HG03565 (cell line): ENCODE results near the gene GNAT3.

Experiments used
- ATAC-seq: cut with Tn5 transposase; IDR thresholded peaks from one replicate; pipeline ENCODE4 v1.9.1; 2021; ENCODE audit warnings: mild to moderate bottlenecking, moderate library complexity; ENCODE audit not compliant: unreplicated experiment

GNAT3 gene

DNA sequence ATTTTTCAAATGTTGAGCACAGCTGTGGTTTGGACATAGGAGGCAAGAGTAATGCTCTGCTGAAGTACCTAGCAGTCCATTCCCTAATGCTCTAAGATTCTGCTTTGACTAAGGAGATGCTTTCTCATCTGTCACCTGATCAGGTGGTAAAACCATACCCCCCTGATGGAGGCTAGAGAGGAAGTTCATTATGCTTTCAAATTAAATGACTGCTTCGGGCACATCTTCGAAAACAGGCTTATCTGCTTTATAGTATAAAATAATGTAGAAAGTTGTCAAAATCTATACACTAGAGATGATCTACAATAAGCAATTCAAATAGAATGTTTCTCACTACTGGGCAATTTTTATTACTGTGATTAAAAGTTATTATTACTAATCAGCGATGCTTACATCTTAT is at the start of gene GNAT3:
Gene GNAT3 (minus strand): TSS at position 101 of the 400 bp plus-strand sequence. CDS start 138 bp downstream, outside the sequence.
- no peak for ATAC-seq

DNA sequence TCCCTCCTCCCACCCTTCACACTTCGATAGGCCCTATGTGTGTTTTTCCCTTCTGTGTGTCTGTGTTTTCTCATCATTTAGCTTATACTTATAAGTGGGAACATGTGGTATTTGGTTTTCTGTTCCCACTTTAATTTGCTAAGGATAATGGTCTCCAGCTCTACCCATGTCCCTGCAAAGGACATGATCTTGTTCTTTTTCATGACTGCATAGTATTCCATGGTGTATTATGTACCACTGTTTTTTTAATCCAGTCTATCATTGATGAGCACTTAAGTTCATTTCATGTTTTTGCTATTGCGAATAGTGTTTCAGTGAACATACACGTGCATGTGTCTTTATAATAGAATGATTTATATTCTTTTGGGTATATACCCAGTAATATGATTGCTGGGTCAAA is 46.3 kb upstream of the GNAT3 start:
- ATAC-seq = no peak

DNA sequence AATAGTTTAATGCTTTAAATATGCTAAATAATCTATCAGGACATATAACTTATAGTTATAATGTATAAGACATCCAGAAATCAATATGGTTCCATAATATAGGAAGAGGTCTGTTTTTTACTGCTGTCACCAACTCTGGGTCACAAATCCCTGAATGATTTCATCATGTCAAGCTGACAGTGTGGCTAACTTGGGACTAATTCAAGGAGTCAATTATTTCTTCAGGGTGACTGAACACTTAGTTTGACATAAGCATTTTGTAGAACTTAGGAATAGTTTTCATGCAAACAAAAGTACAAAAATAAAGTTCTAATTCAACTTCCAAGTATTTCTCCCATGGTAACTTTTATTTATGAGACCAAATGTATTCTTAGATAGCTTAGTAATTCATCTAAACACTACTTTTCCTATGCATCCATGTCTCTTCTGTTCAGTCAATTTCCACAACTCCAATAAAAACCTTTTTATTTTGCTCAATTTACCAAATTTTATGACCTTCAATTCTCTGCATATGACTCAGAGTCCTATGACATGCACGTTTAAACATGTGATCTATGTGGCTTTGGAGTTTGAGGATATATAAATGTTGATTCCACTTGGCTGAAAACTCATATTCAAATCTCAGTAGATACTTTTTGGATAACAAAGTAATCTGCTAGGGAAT is 40.3 kb upstream of the GNAT3 start:
- ATAC-seq = no peak

DNA sequence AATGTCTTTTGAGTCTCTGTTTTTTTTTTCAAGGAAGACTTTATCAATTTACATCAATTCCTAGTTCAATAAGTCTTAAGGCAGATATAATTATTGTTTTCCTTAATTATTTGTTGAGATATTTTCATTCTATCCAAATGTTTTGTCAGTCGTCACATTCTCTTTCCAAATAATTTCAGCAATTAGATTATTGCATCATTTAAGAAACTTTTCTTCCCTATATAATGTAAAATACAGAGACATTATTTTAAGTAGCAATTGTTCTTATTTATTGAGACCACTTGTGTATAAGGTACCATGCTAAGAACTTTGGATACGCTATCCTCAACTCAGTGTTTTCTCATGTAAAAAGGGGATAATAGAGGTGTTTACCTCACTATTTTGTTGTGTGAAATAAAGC is 38.1 kb upstream of the GNAT3 start:
- ATAC-seq = no peak

DNA sequence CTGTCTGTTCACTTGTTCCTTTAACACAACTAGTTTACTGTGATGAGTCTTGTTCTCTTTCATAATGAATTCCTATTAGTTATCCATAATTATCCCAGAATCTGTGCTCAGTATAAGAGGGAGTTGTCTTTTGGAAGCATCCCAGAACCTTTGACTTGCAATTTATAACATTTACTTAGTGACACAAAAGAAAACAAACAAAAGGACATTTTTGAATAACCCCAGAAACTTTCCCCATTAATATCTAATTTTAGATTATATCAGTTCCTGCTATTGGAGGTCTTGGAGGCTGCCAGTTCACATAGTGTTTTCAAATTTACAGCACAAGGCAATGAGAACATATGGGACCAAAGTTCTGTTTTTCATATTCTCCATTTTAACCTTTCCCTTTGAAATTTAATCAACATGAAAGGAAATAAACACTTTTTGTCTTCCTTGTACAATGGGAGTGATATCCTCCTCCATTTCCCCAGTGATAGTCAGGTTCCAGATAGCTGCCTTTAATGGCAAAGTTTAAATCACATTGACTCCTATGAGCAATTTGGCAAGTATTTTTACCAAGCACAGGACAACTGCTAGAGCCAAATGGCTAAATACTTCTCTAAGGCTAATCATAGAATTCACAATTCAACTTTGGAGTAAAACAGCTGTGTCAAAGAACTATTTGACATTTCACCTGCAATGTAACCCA is 37.1 kb upstream of the GNAT3 start:
- no peak for ATAC-seq

DNA sequence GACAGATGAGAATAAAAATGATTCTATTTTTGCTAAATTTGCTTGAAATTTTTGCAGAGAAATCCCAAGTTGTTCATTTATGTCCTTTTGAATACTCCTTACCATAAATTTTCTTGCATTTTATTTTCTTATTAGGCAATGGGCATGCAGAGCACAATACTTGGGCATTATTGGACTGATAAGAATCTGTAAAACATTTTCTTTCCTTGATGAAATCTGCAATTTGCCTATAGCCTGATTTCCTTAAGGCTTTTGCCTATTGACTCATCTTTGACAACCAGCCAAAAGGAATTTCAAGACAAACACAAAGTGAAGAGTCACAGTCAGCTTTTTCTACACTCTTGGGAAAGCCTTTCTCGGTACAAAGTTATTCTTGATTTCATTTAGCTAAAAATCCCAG is 30.5 kb upstream of the GNAT3 start:
- ATAC-seq = no peak

DNA sequence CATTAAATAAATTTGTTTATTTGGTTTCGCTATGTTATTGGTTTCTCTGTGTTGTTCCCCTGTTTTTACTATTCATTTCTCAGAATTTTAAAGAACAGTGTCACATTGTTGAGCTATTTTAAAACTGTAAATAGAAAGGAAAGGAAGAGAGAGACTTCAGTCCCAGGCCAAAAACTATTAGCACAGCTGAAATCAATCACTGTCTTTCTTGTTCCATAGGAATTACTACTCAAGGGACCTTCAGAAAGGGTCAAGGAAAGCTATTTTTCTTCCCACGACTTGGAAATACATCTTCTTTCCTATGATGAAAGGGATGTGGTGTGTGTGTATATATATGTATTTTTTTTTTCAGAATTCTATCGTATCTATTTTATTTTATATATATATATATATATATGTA is 29.0 kb upstream of the GNAT3 start:
- ATAC-seq = no peak

DNA sequence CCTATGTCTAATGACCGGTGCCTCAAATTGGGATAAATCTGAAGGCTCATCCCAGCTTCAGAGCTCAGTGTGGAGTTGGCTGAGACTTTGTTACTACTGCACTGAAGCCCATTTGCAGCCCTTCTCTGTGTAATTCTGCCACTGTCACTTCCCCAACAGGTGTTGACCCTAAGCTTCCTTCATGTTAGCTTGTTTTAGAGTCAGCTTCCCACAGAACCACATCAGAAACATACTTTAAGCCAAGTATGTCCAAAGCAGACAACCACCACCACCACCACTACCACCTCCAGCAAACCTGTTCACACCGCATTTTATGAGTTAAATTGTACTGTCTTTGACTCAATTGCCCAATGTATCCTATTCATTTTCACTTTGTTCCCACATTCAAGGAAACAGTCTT is 25.2 kb upstream of the GNAT3 start:
- no peak for ATAC-seq

DNA sequence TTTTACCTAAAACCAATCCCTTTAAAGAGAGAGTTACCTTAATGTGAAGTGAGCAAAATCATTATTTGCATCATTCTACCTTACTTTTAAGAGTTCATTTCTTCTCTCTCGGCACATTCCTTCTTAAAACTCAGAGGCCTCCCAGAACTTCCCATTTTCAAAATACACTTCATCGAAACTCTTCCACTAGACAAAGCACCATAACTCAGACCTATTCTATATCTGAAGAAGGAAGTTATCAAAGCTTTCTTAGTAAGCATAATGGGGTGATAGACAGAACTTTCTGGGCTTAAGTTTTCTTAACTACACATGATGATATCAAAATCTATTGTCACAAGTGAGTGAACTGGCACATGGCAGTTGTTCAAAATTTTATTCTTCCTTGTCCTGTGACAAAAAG is 24.6 kb upstream of the GNAT3 start:
- no peak for ATAC-seq

DNA sequence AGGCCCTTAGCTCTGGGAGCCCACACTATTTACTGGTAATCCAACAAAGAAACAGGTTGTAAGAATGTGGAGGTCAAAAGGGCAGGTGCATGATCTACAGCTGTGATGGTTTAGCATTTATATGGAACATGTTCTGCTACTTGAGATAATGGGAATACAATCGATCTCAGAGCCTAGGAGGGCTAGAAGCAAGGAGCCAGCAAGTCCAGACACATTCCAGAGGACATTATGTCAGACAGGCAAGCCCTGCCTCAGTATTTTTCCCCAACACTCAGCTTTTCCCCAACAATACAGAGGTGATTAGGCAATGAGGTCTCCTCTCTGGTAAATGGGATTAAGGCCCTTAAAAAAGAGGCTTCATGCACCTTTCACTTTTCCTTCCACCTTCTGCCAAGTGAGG is 21.4 kb upstream of the GNAT3 start:
- ATAC-seq = no peak

DNA sequence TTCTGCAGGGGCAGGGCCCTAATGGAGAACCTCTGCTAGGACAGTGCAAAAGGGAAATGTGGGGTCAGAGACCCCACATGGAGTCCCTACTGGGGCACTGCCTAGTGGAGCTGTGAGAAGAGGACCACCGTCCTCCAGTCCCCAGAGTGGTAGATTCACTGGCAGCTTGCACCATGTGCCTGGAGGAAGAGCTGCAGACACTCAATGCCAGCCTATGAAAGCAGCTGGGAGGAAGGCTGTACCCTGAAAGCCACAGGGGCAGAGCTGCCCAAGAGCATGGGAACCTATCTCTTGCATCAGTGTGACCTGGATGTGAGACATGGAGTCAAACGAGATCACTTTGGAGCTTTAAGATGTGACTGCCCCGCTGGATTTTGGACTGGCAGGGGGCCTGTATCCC is 20.3 kb upstream of the GNAT3 start:
- ATAC-seq = no peak

DNA sequence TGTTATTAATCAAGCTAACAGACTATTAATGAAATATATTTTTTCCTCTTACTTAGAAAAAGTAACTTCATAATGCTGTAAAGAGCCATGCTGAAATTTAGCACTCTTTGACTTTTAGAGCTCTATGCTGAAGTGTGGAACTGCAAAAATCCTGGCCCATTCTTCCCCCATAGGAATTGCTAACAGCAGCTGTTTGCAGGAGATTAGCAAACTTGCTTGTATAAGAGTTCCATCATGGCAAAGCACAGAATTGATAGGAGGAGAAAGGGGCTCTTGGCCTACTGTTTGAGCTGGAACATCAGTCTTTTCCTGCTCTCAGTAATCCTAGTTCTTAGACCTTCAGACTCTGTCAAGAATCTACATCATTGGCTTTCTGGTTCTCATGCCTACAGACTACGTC is 18.3 kb upstream of the GNAT3 start:
- ATAC-seq = no peak

DNA sequence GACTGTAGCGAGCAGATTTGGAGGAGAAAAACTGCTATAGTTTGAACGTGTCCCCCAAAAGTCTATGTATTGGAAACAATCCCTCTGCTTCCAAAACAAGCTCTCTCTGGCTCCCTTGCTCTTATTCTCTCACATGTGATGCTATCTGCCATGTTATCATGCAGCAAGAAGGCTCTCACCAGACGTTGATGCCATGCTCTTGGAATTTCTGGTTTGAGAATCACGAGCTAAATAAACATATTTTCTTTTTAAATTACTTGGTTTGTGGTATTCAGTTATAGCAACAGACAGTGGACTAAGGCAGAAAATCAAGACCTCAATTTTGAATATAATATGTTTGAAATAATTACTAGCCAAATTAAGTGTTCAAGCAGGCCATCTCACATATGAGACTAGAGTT is 17.5 kb upstream of the GNAT3 start:
- no peak for ATAC-seq

DNA sequence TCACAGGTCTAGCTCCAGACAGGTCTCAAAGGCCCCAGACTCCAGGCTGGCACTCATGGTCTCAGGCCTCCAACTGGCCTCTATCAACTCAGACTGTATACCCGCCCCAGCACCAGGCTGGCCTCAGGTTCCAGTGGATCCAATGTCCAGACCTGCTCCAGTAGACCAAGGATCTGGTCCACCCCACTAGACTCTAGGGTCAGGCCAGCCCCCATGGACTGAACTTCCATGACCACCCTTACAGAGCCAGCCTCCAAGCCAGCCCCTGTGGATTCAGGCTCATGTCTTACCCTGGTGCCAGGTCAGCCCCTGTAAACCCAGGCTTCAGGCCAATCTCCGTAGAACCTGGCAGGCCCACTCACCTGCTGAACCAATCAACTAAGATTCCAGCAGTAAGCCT is 16.8 kb upstream of the GNAT3 start:
- ATAC-seq = no peak

DNA sequence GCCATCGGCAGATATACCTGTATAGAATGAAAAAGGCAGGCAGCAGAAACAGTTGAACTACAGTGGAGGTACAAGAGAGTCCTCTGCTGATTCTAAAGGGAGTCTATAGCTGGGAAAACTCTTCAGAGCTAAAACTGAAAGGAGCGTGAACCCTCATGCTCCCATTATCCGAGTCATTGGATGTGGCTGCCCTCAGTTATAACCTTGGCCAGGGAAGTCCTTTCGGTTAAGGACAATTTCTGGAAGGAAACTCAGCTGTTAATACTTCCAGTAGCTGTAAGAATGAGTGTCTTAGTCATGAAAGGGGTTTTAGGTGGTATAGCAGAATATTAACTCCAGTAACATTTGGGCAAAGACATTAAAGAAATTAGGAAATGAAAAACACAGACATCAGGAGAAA is 14.6 kb upstream of the GNAT3 start:
- ATAC-seq = no peak

DNA sequence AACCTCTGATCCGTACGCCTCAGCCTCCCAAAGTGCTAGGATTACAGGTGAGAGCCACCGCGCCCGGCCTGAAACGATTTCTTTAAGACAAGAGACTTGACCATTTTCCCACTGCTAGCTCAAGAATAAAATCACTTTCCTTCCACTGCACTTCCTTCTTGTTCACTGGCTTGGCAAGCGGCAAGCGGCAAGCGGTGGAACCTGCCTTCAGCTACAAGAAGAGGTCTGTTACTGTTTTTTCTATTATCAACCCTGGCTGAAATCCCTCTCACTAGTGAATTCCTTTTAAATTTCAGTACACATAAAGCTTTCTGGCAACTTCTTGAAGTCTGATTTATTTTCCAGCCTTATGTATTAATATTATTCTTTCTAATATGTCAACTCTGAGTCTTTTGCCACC is 12.8 kb upstream of the GNAT3 start:
- ATAC-seq = no peak

DNA sequence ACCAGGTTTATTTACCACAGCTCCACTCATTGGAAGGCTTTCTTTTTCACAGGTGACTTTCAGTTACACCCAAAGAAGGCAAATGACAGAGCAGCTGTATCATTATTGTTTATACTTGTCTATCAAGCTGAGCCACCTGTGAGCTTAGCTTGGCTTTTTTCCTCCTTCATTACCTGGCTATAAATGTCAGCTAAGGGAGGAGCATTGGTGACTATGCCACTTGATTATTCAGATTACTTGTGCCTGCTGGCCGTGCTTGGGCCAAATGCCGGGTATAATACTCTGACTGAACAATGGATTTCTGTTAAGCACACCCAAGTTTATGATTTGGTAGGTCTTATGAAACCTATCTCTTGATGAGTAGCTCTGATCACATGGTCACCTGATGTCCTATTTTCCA is 9.9 kb upstream of the GNAT3 start:
- no peak for ATAC-seq

DNA sequence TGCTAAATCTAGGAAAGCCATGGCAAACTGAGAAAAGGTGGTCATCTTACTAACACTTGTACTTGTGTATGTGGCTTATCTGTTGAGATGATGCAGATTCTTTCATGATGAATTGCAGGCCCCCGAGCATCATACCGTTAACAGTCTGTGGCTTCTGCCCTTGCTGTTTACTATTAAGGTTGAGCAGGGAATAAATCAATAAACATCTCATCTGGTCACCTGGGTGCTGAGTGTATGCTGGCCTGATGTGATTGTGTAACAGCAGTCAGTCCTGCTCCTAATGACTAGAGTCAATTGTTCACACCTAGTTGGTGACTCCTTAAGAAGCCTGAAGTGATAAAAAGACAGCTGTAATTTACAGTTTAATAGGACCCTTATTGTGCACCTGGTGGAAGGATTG is 8.3 kb upstream of the GNAT3 start:
- ATAC-seq = no peak

DNA sequence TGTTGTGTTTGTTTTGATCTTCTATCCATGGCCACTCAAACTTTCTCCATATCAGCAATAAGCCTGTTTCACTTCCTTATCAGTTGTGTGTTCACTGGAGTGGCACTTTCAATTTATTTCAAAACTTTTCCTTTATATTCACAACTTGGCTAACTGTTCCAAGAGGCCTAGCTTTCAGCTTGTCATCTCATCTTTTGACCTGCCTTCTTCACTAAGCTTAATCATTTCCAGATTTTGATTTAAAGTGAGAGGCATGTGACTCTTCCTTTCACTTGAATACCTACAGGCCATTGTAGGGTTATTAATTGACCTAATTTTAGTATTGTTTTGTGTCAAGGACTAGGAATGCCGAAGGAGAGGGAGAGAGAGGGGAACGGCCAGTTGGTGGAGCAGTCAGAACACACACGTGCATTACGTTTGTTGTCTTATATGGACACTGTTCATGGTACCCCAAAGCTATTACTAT is 5.5 kb upstream of the GNAT3 start:
- no peak for ATAC-seq

DNA sequence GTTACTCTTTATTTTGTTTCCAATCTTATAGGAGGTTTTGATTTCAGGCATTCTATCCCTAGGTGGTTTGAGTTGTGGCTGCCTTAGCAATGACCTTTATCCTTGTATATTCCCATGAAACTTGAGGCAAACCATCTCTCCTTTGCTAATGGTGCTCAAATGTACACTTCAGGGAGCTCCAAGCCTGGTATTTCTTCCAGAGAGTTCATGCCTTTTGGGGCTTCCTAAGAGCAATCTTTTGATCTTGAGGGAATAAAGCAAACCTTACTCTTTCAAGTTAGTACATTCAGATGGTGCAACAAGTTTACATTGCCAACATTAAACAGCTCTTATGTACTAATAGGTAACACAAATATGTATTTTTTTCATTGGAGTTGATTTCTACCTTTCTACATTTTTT is 3.4 kb upstream of the GNAT3 start:
- no peak for ATAC-seq

DNA sequence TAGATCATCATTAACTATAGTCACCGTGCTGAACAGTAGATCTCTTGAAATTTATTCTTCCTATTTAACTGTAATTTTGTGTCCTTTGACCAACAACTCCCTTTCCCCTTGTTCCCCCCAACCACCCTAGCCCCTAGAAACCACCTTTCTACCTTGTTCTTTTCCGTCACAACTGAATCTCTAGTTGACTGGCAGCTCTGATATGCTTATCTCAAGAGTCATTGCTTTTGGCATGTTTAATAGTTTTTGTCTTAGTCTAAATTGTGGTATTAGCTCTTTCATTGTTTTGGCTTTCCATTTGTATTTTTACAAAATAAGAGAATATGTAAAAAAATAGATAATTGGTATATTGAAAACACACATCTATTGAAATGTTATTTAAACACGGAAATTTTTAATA is 1.8 kb downstream of the GNAT3 start:
- no peak for ATAC-seq

DNA sequence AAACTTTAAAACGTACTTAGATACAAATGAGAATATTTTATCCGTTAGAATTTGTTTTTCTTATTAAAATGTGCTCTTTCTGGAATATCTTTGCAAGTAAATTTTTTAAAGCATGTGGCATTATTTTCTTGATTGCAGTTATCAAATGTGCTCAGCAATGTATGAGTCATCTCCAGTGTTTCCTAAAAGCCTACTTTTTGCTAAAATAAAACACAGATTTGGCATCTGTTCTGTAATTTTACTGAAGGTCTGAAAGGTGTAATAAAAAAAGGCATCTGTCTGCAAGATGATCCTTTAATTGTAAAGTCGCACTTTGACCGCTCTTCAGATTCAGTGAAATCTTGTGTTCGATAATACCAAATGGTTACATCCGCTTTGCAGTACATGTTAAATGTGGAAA is 3.4 kb downstream of the GNAT3 start:
- no peak for ATAC-seq
